H1 (cell line): ENCODE data around the gene CDK15. TPM values are rescaled to one million over a fixed set of nuclear protein-coding genes. Genes with fewer than 3 reads are reported as not detected.

Experiments used
- CBX8 ChIP-seq: fragments of 300-800, 300-1000 bp; sonication (generic); IDR thresholded peaks from 2 replicates; pipeline ENCODE4 v1.7.1; 2016; ENCODE audit warnings: low read depth, low read length, borderline replicate concordance
- CTBP2 ChIP-seq: IDR thresholded peaks from 2 replicates; pipeline ENCODE4 v1.7.0; 2011; ENCODE audit warnings: borderline replicate concordance, mild to moderate bottlenecking, moderate library complexity, mixed read lengths, low read length; ENCODE audit not compliant: insufficient read depth, insufficient read length
- HDAC6 ChIP-seq: IDR thresholded peaks from one replicate; pipeline ENCODE4 v1.7.1; 2012; ENCODE audit warnings: low read depth, mild to moderate bottlenecking, inconsistent platforms, low read length, moderate library complexity
- JUN ChIP-seq: IDR thresholded peaks from 2 replicates; pipeline ENCODE4 v1.6.1; 2011; ENCODE audit warnings: low read depth, mild to moderate bottlenecking, improper control_type of control experiment, low read length
- NANOG ChIP-seq: IDR thresholded peaks from 2 replicates; pipeline ENCODE4 v1.6.1; 2011; ENCODE audit warnings: low read length, low read depth, mild to moderate bottlenecking, inconsistent platforms; ENCODE audit not compliant: insufficient read depth, poor library complexity, severe bottlenecking
- RAD21 ChIP-seq, 2 experiments: IDR thresholded peaks in 1 of 2; conservative IDR thresholded peaks in 1 of 2; 2 replicates each; pipeline ENCODE4 v1.6.1; 2011; ENCODE audit warnings: low read depth in 2 of 2, low read length in 2 of 2, improper control_type of control experiment in 1 of 2, inconsistent platforms in 1 of 2, mild to moderate bottlenecking in 1 of 2, moderate library complexity in 1 of 2
- polyA plus RNA-seq, 7 experiments: library from polyadenylated mRNA; depleted of rRNA in 3 of 7; stranded (reverse) in 5 of 7; unstranded in 2 of 7; fragments of >200 nt in 5 of 7; fragments of 200-250 nt in 2 of 7; gene quantifications; 1 replicate in 5 of 7; 2 replicates in 1 of 7; 4 replicates in 1 of 7; pipeline versions ENCODE4 v1.2.1 to v1.2.3, GENCODE V29; 2011 to 2013; ENCODE audit warnings: missing spikeins in 2 of 7, mixed read lengths in 2 of 7
- total RNA-seq: library from RNA; stranded (reverse); fragmentation: NEBNext Ultra II Directional; extraction: Animal tissue kit (Norgen Biotek cat#: 25700); gene quantifications from 2 replicates; pipeline ENCODE4 v1.2.1, GENCODE V29; 2021
- TF ChIP-seq, protein P1 (sequence below): fragments of 300-600 bp; sonication (generic); IDR thresholded peaks from 2 replicates; pipeline ENCODE4 v1.7.1; 2012; ENCODE audit warnings: low read length, moderate library complexity, mild to moderate bottlenecking, inconsistent platforms; ENCODE audit not compliant: insufficient replicate concordance

Gene CDK15
- total and polyA plus RNA-seq, 2 of the 8 experiments (the other 6 are each of a cell fraction or from before 2014, with no cell fraction given) = 0.03 TPM; not detected in 1

DNA sequence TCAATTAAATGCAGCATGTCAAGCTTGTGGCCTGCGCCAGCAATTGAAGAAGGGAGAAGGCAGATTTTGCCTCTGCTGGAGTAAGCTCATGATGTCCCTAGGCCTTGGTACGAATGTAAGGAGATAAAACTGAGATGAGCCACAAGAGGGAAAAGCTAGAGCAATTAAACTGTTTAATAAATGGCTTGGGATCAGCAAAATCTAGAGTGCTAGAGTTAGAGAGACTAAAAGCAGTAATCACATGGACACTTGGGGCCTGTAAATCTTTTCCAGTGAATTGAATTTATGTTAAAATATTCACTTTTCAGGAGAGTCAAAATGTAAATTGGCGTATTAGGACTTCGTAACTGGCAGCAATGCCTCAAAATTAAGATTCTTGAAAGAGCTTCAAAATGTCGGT, 86.2 kb downstream of the CDK15 start (continued):
- TF ChIP-seq, protein P1, sequence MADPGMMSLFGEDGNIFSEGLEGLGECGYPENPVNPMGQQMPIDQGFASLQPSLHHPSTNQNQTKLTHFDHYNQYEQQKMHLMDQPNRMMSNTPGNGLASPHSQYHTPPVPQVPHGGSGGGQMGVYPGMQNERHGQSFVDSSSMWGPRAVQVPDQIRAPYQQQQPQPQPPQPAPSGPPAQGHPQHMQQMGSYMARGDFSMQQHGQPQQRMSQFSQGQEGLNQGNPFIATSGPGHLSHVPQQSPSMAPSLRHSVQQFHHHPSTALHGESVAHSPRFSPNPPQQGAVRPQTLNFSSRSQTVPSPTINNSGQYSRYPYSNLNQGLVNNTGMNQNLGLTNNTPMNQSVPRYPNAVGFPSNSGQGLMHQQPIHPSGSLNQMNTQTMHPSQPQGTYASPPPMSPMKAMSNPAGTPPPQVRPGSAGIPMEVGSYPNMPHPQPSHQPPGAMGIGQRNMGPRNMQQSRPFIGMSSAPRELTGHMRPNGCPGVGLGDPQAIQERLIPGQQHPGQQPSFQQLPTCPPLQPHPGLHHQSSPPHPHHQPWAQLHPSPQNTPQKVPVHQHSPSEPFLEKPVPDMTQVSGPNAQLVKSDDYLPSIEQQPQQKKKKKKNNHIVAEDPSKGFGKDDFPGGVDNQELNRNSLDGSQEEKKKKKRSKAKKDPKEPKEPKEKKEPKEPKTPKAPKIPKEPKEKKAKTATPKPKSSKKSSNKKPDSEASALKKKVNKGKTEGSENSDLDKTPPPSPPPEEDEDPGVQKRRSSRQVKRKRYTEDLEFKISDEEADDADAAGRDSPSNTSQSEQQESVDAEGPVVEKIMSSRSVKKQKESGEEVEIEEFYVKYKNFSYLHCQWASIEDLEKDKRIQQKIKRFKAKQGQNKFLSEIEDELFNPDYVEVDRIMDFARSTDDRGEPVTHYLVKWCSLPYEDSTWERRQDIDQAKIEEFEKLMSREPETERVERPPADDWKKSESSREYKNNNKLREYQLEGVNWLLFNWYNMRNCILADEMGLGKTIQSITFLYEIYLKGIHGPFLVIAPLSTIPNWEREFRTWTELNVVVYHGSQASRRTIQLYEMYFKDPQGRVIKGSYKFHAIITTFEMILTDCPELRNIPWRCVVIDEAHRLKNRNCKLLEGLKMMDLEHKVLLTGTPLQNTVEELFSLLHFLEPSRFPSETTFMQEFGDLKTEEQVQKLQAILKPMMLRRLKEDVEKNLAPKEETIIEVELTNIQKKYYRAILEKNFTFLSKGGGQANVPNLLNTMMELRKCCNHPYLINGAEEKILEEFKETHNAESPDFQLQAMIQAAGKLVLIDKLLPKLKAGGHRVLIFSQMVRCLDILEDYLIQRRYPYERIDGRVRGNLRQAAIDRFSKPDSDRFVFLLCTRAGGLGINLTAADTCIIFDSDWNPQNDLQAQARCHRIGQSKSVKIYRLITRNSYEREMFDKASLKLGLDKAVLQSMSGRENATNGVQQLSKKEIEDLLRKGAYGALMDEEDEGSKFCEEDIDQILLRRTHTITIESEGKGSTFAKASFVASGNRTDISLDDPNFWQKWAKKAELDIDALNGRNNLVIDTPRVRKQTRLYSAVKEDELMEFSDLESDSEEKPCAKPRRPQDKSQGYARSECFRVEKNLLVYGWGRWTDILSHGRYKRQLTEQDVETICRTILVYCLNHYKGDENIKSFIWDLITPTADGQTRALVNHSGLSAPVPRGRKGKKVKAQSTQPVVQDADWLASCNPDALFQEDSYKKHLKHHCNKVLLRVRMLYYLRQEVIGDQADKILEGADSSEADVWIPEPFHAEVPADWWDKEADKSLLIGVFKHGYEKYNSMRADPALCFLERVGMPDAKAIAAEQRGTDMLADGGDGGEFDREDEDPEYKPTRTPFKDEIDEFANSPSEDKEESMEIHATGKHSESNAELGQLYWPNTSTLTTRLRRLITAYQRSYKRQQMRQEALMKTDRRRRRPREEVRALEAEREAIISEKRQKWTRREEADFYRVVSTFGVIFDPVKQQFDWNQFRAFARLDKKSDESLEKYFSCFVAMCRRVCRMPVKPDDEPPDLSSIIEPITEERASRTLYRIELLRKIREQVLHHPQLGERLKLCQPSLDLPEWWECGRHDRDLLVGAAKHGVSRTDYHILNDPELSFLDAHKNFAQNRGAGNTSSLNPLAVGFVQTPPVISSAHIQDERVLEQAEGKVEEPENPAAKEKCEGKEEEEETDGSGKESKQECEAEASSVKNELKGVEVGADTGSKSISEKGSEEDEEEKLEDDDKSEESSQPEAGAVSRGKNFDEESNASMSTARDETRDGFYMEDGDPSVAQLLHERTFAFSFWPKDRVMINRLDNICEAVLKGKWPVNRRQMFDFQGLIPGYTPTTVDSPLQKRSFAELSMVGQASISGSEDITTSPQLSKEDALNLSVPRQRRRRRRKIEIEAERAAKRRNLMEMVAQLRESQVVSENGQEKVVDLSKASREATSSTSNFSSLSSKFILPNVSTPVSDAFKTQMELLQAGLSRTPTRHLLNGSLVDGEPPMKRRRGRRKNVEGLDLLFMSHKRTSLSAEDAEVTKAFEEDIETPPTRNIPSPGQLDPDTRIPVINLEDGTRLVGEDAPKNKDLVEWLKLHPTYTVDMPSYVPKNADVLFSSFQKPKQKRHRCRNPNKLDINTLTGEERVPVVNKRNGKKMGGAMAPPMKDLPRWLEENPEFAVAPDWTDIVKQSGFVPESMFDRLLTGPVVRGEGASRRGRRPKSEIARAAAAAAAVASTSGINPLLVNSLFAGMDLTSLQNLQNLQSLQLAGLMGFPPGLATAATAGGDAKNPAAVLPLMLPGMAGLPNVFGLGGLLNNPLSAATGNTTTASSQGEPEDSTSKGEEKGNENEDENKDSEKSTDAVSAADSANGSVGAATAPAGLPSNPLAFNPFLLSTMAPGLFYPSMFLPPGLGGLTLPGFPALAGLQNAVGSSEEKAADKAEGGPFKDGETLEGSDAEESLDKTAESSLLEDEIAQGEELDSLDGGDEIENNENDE = no peak
- TF ChIP-seq RAD21 (IDR thresholded peaks at IDR 0.05 in 1 of 2, conservative IDR thresholded peaks at IDR 0.05 in 1 of 2; ENCODE audit: low read depth in 2 of 2, low read length in 2 of 2) (no peak), NANOG (no peak), JUN (no peak), CTBP2 (no peak), CBX8 (no peak), HDAC6 (no peak)
- TF ChIP-seq, all 59 proteins: peak for 0
